GM06990 (cell line): ENCODE data around the gene BCAS3.

ENCODE experiments used
- DNase-seq: peaks from one replicate; pipeline ENCODE4 v3.0.0-alpha.2; 2011; ENCODE audit not compliant: insufficient read length; ENCODE audit errors: extremely low read depth
- H3K27me3 ChIP-seq: replicated peaks from 2 replicates; pipeline ENCODE4 v1.6.0; 2011; ENCODE audit warnings: low read length; ENCODE audit not compliant: control insufficient read depth, insufficient read depth
- H3K36me3 ChIP-seq: 2 replicates; pipeline ENCODE4 v1.5.1; 2011; ENCODE audit warnings: low read length; ENCODE audit not compliant: control insufficient read depth, insufficient read depth
- H3K4me3 ChIP-seq: replicated peaks from 2 replicates; pipeline ENCODE4 v1.5.1; 2011; ENCODE audit warnings: low read depth, mild to moderate bottlenecking, control low read depth, low read length
- CTCF ChIP-seq: IDR thresholded peaks from 2 replicates; pipeline ENCODE4 v1.5.1; 2011; ENCODE audit warnings: low read length, control low read depth, mild to moderate bottlenecking, inconsistent platforms; ENCODE audit not compliant: insufficient read depth, poor library complexity, severe bottlenecking

BCAS3 gene

GRCh38 chr17:60908324-60908723, 230.7 kb downstream of the BCAS3 start:
- no peaks in the 10 kb centered on the region for H3K27me3 ChIP-seq
- DNase-seq, result no peak
- TF ChIP-seq CTCF, result no peak
- H3K4me3 ChIP-seq, result no peak overlapping the region
- no peaks in the 10 kb centered on the region for H3K36me3 ChIP-seq

DNA sequence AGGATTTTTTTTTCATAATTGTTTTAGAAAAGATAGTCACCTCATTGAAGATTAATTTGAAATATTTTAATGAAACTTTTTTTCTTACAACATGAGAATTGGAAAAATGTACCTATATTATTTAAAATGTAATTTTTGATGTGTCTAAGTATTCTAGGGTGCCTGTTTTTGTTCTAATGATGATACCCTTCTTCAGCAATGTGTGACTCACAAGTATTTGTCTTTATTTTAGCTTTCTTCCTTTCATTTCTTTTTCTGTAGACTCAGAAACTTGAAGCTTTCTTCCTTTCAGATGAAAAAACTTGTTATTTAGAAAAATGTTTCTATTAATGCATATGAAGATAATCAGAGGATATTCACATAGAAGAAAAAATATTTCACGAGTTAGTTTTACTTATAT, 231.8 kb downstream of the BCAS3 start:
- Histone ChIP-seq H3K27me3 (no peaks in the 10 kb centered on the region), H3K4me3 (no peak overlapping the region), H3K36me3 (no peaks in the 10 kb centered on the region)
- DNase-seq, result no peak
- TF ChIP-seq CTCF, result no peak

- TF ChIP-seq CTCF, result no peak
- no peaks in the 10 kb centered on the region for H3K36me3 ChIP-seq
- H3K27me3 ChIP-seq, result no peaks in the 10 kb centered on the region
- H3K4me3 ChIP-seq, result no peak overlapping the region
- DNase-seq, result no peak
These were observed 232.8 kb downstream of the BCAS3 start for GRCh38 chr17:60910415-60910814.

DNA sequence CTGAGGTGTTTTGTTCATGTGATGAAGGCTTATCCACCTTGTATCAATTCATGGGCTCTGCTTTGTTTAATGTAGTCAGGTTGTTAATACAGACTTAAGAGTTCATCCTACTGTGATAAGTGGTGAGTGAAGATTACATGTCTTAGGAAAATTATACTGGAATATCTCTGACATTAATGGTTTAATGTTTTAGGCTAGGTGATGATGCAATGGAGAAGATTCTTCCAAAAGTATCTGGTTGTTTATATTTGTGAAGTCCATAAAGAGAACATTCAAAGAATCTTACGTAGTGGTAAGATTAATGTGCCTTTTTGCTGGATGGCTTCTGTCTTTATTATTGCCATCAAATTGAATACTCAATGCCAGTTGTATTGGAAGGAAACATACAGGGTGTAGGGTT, 236.4 kb downstream of the BCAS3 start:
- no peaks in the 10 kb centered on the region for H3K36me3 ChIP-seq

DNA sequence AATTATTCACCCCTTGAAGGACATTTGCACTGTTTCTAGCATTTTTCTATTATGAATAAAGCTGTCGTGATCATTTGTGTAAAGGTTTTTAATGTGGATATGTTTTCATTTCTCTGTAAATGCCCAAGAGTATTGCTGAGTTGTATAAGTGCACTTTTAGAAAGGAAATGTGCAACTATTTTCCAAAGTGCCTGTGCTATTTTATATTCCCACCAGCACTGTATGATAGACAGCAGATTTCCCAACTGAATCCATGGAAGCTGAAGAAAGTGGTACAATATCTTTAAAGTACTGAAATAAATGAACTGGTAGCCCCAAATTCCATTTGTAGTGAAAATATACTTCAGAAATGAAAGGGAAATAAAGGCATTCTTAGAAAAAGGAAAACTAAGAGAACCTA, 238.4 kb downstream of the BCAS3 start:
- no peak for DNase-seq
- H3K4me3 ChIP-seq, result no peak overlapping the region
- no peaks in the 10 kb centered on the region for H3K36me3 ChIP-seq
- no peak for TF ChIP-seq CTCF
- H3K27me3 ChIP-seq, result no peaks in the 10 kb centered on the region

More for the DNA sequence above, 236.4 kb downstream of the BCAS3 start:
- Histone ChIP-seq H3K4me3 (no peak overlapping the region), H3K27me3 (no peaks in the 10 kb centered on the region)
- no peak for TF ChIP-seq CTCF
- no peak for DNase-seq

DNA sequence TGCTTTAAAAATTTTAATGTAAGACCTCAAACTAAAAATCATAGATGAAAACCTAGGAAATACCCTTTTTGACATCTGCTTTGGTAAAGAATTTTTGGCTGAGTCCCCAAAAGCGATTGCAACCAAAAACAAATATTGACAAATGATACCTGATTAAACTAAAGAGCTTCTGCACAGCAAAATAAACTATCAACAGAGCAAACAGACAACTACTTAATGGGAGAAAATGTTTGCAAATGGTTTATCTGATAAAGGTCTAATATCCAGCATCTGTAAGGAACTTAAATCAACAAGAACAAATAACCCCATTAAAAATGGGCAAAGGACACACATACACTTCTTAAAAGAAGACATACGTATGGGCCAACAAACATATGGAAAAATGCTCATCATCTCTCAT, 242.5 kb downstream of the BCAS3 start:
- H3K4me3 ChIP-seq, result no peak overlapping the region
- H3K36me3 ChIP-seq, result no peaks in the 10 kb centered on the region
- DNase-seq, result no peak
- H3K27me3 ChIP-seq, result no peaks in the 10 kb centered on the region
- TF ChIP-seq CTCF, result no peak
